NCI-H1694 treated with DMSO at 0.1 percent for 48 hours (cell line): ENCODE data around the gene SEMA6A.

ENCODE experiments used
- DNase-seq: peaks from one replicate; lab custom pipeline; 2025; lab: John Stamatoyannopoulos, UW

The SEMA6A gene

GRCh38 chr5:116577064-116577788, 2.6 kb upstream of the SEMA6A start:
- DNase-seq: no peak

GRCh38 chr5:116576053-116576713, 1.6 kb upstream of the SEMA6A start:
- DNase-seq: peak; percentile 5

GRCh38 chr5:116575326-116576052, 866 bp upstream of the SEMA6A start:
- DNase-seq: no peak

- no peak for DNase-seq
Measured at GRCh38 chr5:116573702-116574366, 789 bp downstream of the SEMA6A start.

GRCh38 chr5:116573279-116573701, 1.3 kb downstream of the SEMA6A start:
- peak; percentile 40 for DNase-seq

GRCh38 chr5:116572350-116573278, 2.0 kb downstream of the SEMA6A start:
- DNase-seq: peak; percentile 40

- DNase-seq: peak; percentile 11
Measured at GRCh38 chr5:116571568-116572349, 2.9 kb downstream of the SEMA6A start.

- DNase-seq: no peak
Measured at GRCh38 chr5:116569999-116570398, 4.6 kb downstream of the SEMA6A start.

GRCh38 chr5:116567106-116567505, 7.5 kb downstream of the SEMA6A start:
- DNase-seq: no peak

- DNase-seq: no peak
Measured at GRCh38 chr5:116566251-116566650, 8.4 kb downstream of the SEMA6A start.

GRCh38 chr5:116564756-116565490, 9.7 kb downstream of the SEMA6A start:
- no peak for DNase-seq

- no peak for DNase-seq
Measured at GRCh38 chr5:116564312-116564711, 10.3 kb downstream of the SEMA6A start.

GRCh38 chr5:116563736-116564308, 10.8 kb downstream of the SEMA6A start:
- no peak for DNase-seq

GRCh38 chr5:116562669-116563068, 12.0 kb downstream of the SEMA6A start:
- no peak for DNase-seq

- no peak for DNase-seq
Measured at GRCh38 chr5:116561658-116562057, 13.0 kb downstream of the SEMA6A start.

GRCh38 chr5:116559673-116560164, 14.9 kb downstream of the SEMA6A start:
- no peak for DNase-seq

GRCh38 chr5:116559239-116559638, 15.4 kb downstream of the SEMA6A start:
- no peak for DNase-seq

- DNase-seq: peak; percentile 7
Measured at GRCh38 chr5:116557669-116558271, 16.9 kb downstream of the SEMA6A start.

- peak; percentile 25 for DNase-seq
Measured at GRCh38 chr5:116554764-116555163, 19.9 kb downstream of the SEMA6A start.
